Measurements from ENCODE around the gene ZNF593. TPM values are rescaled to one million over a fixed set of nuclear protein-coding genes. Genes with fewer than 3 reads are reported as not detected.

The ZNF593 gene
- total RNA-seq, 1 donor from 2014 or later, result 18.7 TPM

DNA sequence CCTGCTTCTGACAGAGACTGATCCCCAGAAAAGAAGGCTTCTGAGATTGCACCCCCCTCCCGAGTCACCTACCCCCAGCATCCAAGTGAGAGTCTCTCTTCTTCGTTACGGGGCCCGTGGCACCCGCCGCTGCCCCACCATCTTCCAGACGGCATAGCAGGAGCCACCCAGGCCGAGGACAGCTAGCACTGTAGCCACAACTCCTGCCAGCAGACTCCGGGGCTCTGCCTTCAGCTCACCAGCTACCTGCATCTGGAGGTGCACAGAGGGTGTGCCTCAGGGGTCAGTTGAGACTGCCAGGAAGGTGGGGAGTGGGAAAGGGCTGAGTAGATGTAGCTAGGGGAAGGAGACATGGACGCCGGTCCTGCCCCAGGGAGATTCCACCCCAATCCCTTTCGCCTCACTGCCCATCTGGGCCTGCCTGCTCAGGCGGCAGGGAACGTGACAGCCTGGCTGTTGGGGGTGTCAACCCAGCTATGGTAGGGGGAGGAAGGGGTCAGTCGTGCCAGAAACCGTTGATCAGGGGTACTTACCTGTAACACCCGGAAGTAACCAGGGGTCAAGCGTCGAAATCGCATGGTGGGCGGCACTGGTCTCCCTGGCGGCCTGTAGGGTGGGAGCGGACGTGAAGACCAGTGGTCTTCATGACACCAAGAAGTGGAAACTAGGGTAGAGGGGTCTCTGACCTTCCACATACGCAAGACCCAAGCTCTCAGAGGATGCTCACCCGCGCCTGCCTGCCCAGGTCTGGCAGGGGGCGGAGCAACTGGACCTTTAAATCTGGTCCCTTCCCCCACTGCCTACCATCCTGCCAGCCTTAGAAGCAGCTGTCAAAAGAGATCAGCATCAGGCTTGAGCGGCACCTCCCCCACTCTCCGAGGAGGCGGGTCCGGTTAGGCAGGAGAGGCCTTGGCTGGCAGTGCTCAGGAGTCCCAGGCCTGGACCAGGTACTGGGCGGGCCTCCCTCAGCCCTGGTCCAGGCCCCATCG lies 1.7 kb downstream of the ZNF593 start, which contains the start of gene ZNF593OS:
Gene ZNF593OS (minus strand): TSS at position 749 of the 989 bp plus-strand sequence. CDS start 171 bp downstream, at position 578.
- Histone ChIP-seq H3K27ac (no peak within 1 kb of the TSS), H3K36me3 (no peaks in the 10 kb centered on the region), H3K4me3 (peak within 1 kb of the TSS; percentile 70 to 96), H3K4me1 (peaks cover 17% of the 10 kb centered on the region), H3K27me3 (no peaks in the 10 kb centered on the region), H3K9me3 (no peaks in the 10 kb centered on the region)
- intact Hi-C loops (cut with DNase I), result no loop called here
- TF ChIP-seq POLR2AphosphoS5 (IDR thresholded peaks at IDR 0.05; ENCODE audit: insufficient read depth in 1 of 2, low read depth in 1 of 2), result no peak
- DNase-seq (ENCODE audit: extremely low spot score in 2 of 2), result no peak

- H3K27me3 ChIP-seq, result no peaks in the 10 kb centered on the region
Measured at GRCh38 chr1:26175346-26175745, 5.6 kb downstream of the ZNF593 start.

DNA sequence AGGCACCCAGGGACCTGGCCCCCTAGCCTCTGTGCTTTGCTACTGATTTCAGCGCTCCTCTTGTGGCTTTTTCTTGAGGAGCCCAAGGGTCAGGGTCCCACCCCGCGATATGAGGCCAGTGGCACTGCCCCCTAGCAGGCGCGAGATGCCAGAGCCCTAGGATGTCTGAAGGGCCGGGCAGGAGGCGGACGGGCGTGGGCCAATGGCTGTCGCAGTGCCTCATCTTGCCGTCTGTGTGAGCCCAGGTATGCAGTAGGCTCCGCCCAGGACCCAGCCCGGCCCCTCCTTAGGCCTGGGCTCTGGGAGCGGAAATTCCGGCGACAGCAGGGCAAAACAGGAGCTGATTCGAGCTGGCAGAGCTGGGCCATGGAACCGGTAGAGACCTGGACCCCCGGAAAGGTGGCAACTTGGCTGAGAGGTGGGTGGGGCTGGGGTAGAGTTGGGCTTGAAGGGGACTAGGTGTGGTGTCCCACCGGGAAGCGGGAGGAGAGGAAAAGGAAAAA lies 7.5 kb downstream of the ZNF593 start, which contains the start of gene CNKSR1:
Gene CNKSR1 (plus strand): TSS at position 310 of the 503 bp plus-strand sequence. CDS start 57 bp downstream, at position 367.
- H3K4me3 ChIP-seq, result peak within 1 kb of the TSS in 1 of 2 donors; percentile 34
- DNase-seq (ENCODE audit: extremely low spot score in 2 of 2), result no peak
- TF ChIP-seq POLR2A (IDR thresholded peaks at IDR 0.05) (no peak), POLR2AphosphoS5 (IDR thresholded peaks at IDR 0.05; ENCODE audit: insufficient read depth in 1 of 2, low read depth in 1 of 2) (no peak)
- TF ChIP-seq, protein P1, sequence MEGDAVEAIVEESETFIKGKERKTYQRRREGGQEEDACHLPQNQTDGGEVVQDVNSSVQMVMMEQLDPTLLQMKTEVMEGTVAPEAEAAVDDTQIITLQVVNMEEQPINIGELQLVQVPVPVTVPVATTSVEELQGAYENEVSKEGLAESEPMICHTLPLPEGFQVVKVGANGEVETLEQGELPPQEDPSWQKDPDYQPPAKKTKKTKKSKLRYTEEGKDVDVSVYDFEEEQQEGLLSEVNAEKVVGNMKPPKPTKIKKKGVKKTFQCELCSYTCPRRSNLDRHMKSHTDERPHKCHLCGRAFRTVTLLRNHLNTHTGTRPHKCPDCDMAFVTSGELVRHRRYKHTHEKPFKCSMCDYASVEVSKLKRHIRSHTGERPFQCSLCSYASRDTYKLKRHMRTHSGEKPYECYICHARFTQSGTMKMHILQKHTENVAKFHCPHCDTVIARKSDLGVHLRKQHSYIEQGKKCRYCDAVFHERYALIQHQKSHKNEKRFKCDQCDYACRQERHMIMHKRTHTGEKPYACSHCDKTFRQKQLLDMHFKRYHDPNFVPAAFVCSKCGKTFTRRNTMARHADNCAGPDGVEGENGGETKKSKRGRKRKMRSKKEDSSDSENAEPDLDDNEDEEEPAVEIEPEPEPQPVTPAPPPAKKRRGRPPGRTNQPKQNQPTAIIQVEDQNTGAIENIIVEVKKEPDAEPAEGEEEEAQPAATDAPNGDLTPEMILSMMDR (IDR thresholded peaks at IDR 0.05), result no peak
- no peaks in the 10 kb centered on the region for H3K36me3 ChIP-seq
- H3K27me3 ChIP-seq, result no peaks in the 10 kb centered on the region
- H3K9me3 ChIP-seq, result no peaks in the 10 kb centered on the region
- peak within 1 kb of the TSS; percentile 53 for H3K27ac ChIP-seq
- H3K4me1 ChIP-seq, result peaks cover 10% of the 10 kb centered on the region
- intact Hi-C loops (cut with DNase I), result no loop called here

More at GRCh38 chr1:26175346-26175745, 5.6 kb downstream of the ZNF593 start:
- TF ChIP-seq, protein P1 (IDR thresholded peaks at IDR 0.05), result no peak
- TF ChIP-seq POLR2A (IDR thresholded peaks at IDR 0.05), result no peak
- TF ChIP-seq POLR2AphosphoS5 (IDR thresholded peaks at IDR 0.05; ENCODE audit: insufficient read depth in 1 of 2, low read depth in 1 of 2), result no peak
- H3K9me3 ChIP-seq, result no peaks in the 10 kb centered on the region
- no peak overlapping the region for H3K4me3 ChIP-seq
- intact Hi-C loops (cut with DNase I), result no loop called here
- peaks cover 18% of the 10 kb centered on the region for H3K4me1 ChIP-seq
- DNase-seq (ENCODE audit: extremely low spot score in 2 of 2), result no peak
- H3K27ac ChIP-seq, result no peak overlapping the region
- H3K36me3 ChIP-seq, result no peaks in the 10 kb centered on the region

DNA sequence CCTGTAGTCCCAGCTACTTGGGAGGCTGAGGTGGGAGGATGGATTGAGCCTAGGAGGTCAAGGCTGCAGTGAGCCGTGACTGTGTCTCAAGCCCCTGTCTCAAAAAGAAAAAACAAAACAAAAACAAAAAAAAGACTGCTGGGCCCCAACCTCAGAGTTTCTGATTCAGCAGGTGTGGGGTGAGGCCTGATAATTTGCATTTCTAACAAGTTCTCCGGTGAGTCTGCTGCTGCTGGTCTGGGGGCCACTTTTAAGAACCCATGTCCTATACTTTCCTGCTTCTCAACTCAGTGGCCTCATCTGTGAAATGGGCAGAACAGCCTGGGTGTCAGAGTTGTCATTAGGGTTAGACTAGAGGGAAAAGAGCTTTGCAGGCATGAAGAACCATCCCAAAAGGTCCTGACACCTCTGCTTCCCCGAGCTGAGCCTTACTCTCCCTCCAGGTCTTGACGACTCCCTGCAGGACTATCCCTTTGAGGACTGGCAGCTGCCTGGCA lies 10.3 kb downstream of the ZNF593 start:
- intact Hi-C loops (cut with DNase I), result no loop called here
- H3K27ac ChIP-seq, result no peak overlapping the region
- H3K4me1 ChIP-seq, result peaks cover 12% of the 10 kb centered on the region
- H3K4me3 ChIP-seq, result no peak overlapping the region
- H3K9me3 ChIP-seq, result no peaks in the 10 kb centered on the region
- no peak for DNase-seq (ENCODE audit: extremely low spot score in 2 of 2)
- H3K27me3 ChIP-seq, result no peaks in the 10 kb centered on the region
- no peak for TF ChIP-seq POLR2AphosphoS5 (IDR thresholded peaks at IDR 0.05; ENCODE audit: insufficient read depth in 1 of 2, low read depth in 1 of 2)
- no peak for TF ChIP-seq POLR2A (IDR thresholded peaks at IDR 0.05)
- TF ChIP-seq, protein P1 (IDR thresholded peaks at IDR 0.05), result no peak
- H3K36me3 ChIP-seq, result no peaks in the 10 kb centered on the region

GRCh38 chr1:26181586-26182382 lies 12.1 kb downstream of the ZNF593 start:
- H3K4me3 ChIP-seq, result no peak overlapping the region
- H3K27me3 ChIP-seq, result no peaks in the 10 kb centered on the region
- H3K36me3 ChIP-seq, result no peaks in the 10 kb centered on the region
- no peak for TF ChIP-seq POLR2A (IDR thresholded peaks at IDR 0.05)
- peak in 1 of 2 donors; percentile 87 for TF ChIP-seq POLR2AphosphoS5 (IDR thresholded peaks at IDR 0.05; ENCODE audit: insufficient read depth in 1 of 2, low read depth in 1 of 2)
- TF ChIP-seq, protein P1 (IDR thresholded peaks at IDR 0.05), result no peak
- no peak for DNase-seq (ENCODE audit: extremely low spot score in 2 of 2)
- no peaks in the 10 kb centered on the region for H3K9me3 ChIP-seq
- peak overlapping the region; percentile 18 for H3K27ac ChIP-seq
- intact Hi-C loops (cut with DNase I), result no loop called here
- H3K4me1 ChIP-seq, result peaks cover 12% of the 10 kb centered on the region

All from vagina (tissue), 2 donors.